ENCODE results near the gene PRPF40A. TPM values are rescaled to one million over a fixed set of nuclear protein-coding genes. Genes with fewer than 3 reads are reported as not detected.

The PRPF40A gene
- total and polyA plus RNA-seq, 4 donors, result 22.7 to 73.3 (median 42.0) TPM

GRCh38 chr2:152708742-152709141, 8.5 kb downstream of the PRPF40A start:
- WGBS, 2 donors, result 96% methylated on average over 2 of the region's 2 CpGs
- no peak for ATAC-seq (ENCODE audit: low FRiP score)

DNA sequence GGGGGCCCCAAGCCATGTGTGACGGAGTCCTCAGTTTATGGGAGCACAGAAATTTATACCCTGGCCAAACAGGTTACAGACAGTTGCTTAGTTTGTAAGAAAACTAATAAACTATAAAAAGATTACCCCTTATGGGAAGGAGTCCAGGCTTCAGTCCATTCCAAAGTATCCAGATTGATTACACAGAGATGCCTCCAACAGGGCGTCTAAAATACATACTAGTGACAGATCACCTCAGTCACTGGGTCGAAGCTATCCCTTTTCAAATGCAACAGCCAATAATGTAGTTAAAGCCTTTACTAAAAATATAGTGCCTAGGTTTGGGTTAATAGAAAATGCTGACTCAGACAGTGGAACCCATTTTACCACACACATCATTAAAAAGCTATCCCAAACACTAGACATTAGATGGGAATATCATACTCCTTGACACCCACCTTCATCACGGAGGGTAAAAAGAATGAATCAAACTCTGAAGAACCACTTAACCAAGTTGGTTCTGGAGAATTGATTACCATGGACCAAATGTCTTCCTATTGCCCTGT, 10.7 kb downstream of the PRPF40A start:
- 97 to 98% methylated on average over 4 of the region's 4 CpGs for WGBS, 2 donors
- no peak overlapping the region for H3K27ac ChIP-seq (ENCODE audit: low read depth in 1 of 2, low read length in 2 of 2)
- H3K27me3 ChIP-seq (ENCODE audit: control insufficient read depth in 1 of 2, insufficient read depth in 2 of 2, low read length in 1 of 2), result no peaks in the 10 kb centered on the region
- H3K9me3 ChIP-seq (ENCODE audit: control insufficient read depth, low read length), result no peaks in the 10 kb centered on the region
- no peaks in the 10 kb centered on the region for H3K4me1 ChIP-seq (ENCODE audit: control insufficient read depth in 1 of 2, insufficient read depth in 2 of 2, low read length in 2 of 2)
- intact Hi-C loops (cut with DNase I), result no loop called here
- H3K36me3 ChIP-seq (ENCODE audit: control insufficient read depth in 1 of 2, insufficient read depth in 2 of 2, low read length in 1 of 2), result peaks cover 0 to 2% of the 10 kb centered on the region in 2 donors
- no peak overlapping the region for H3K4me3 ChIP-seq (ENCODE audit: low read length in 2 of 2)
- ATAC-seq (ENCODE audit: low FRiP score), result no peak
- DNase-seq, result no peak

More at GRCh38 chr2:152708742-152709141, 8.5 kb downstream of the PRPF40A start:
- intact Hi-C loops (cut with DNase I), result no loop called here
- Histone ChIP-seq H3K27me3 (ENCODE audit: control insufficient read depth in 1 of 2, insufficient read depth in 2 of 2, low read length in 1 of 2) (no peaks in the 10 kb centered on the region), H3K27ac (ENCODE audit: low read depth in 1 of 2, low read length in 2 of 2) (no peak overlapping the region), H3K4me1 (ENCODE audit: control insufficient read depth in 1 of 2, insufficient read depth in 2 of 2, low read length in 2 of 2) (no peaks in the 10 kb centered on the region), H3K9me3 (ENCODE audit: control insufficient read depth, low read length) (no peaks in the 10 kb centered on the region), H3K4me3 (ENCODE audit: low read length in 2 of 2) (no peak overlapping the region), H3K36me3 (ENCODE audit: control insufficient read depth in 1 of 2, insufficient read depth in 2 of 2, low read length in 1 of 2) (peaks cover 0 to 4% of the 10 kb centered on the region in 2 donors)
- DNase-seq, result no peak

DNA sequence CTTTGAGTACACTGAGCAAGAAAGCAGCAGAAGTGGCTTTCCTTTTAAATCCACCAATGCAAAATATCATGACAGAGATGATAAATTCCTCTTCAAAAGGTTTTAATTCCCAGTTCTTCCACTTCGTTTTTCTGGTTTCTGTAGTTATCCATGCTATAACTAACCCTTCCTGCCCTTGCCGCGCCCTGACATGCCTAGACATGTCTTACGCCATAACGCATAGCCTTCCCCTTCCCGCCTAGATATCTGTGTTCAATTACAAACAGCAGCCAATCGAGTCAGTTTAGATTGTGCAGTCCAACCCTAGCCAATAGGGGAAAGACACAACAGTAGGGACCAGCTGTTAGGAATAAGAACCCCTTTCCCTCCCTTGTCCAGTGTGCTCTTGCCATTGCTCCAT, 16.1 kb downstream of the PRPF40A start:
- Histone ChIP-seq H3K27ac (ENCODE audit: low read depth in 1 of 2, low read length in 2 of 2) (no peak overlapping the region), H3K36me3 (ENCODE audit: control insufficient read depth in 1 of 2, insufficient read depth in 2 of 2, low read length in 1 of 2) (peaks cover 0 to 2% of the 10 kb centered on the region in 2 donors), H3K4me3 (ENCODE audit: low read length in 2 of 2) (no peak overlapping the region), H3K27me3 (ENCODE audit: control insufficient read depth in 1 of 2, insufficient read depth in 2 of 2, low read length in 1 of 2) (no peaks in the 10 kb centered on the region), H3K4me1 (ENCODE audit: control insufficient read depth in 1 of 2, insufficient read depth in 2 of 2, low read length in 2 of 2) (no peaks in the 10 kb centered on the region), H3K9me3 (ENCODE audit: control insufficient read depth, low read length) (no peaks in the 10 kb centered on the region)
- ATAC-seq (ENCODE audit: low FRiP score) (no peak), DNase-seq (no peak)
- intact Hi-C loops (cut with DNase I), result no loop called here
- WGBS, 2 donors, result 95 to 98% methylated on average over 7 of the region's 7 CpGs

- Histone ChIP-seq H3K27ac (ENCODE audit: low read depth in 1 of 2, low read length in 2 of 2) (no peak overlapping the region), H3K36me3 (ENCODE audit: control insufficient read depth in 1 of 2, insufficient read depth in 2 of 2, low read length in 1 of 2) (no peaks in the 10 kb centered on the region), H3K9me3 (ENCODE audit: control insufficient read depth, low read length) (no peaks in the 10 kb centered on the region), H3K4me1 (ENCODE audit: control insufficient read depth in 1 of 2, insufficient read depth in 2 of 2, low read length in 2 of 2) (no peaks in the 10 kb centered on the region), H3K4me3 (ENCODE audit: low read length in 2 of 2) (no peak overlapping the region), H3K27me3 (ENCODE audit: control insufficient read depth in 1 of 2, insufficient read depth in 2 of 2, low read length in 1 of 2) (no peaks in the 10 kb centered on the region)
- intact Hi-C loops (cut with DNase I), result no loop called here
- DNase-seq (no peak), ATAC-seq (ENCODE audit: low FRiP score) (no peak)
- 100% methylated on average over 1 of the region's 1 CpG for WGBS, 2 donors
These were observed 20.8 kb downstream of the PRPF40A start for GRCh38 chr2:152696476-152696875.

GRCh38 chr2:152695763-152696162, 21.5 kb downstream of the PRPF40A start:
- intact Hi-C loops (cut with DNase I), result no loop called here
- no peak overlapping the region for H3K4me3 ChIP-seq (ENCODE audit: low read length in 2 of 2)
- no peaks in the 10 kb centered on the region for H3K9me3 ChIP-seq (ENCODE audit: control insufficient read depth, low read length)
- H3K36me3 ChIP-seq (ENCODE audit: control insufficient read depth in 1 of 2, insufficient read depth in 2 of 2, low read length in 1 of 2), result no peaks in the 10 kb centered on the region
- H3K27me3 ChIP-seq (ENCODE audit: control insufficient read depth in 1 of 2, insufficient read depth in 2 of 2, low read length in 1 of 2), result no peaks in the 10 kb centered on the region
- no peak overlapping the region for H3K27ac ChIP-seq (ENCODE audit: low read depth in 1 of 2, low read length in 2 of 2)
- WGBS, 2 donors, result 97 to 99% methylated on average over 3 of the region's 3 CpGs
- ATAC-seq (ENCODE audit: low FRiP score), result no peak
- DNase-seq, result no peak
- H3K4me1 ChIP-seq (ENCODE audit: control insufficient read depth in 1 of 2, insufficient read depth in 2 of 2, low read length in 2 of 2), result no peaks in the 10 kb centered on the region

DNA sequence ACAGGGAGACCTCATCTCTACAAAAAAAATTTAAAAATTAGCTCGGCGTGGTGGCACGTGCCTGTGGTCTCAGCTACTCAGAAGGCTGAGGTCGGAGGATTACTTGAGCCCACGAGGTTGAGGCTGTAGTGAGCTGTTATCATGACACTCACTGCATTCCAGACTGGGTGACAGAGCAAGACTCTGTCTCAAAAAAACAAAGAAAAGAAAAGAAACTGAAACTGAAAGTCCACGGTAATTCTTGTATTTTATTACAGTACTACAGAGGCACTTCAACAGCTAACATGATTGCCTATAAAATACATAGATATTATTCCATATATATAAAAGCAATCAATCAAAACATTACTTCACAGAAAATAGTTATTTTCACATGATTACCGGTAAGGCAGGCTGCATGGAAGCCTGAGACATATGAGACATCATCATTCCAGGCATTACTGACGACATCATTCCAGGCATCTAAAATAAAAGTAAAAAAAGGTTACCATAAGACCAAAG, 23.1 kb downstream of the PRPF40A start:
- 43 to 49% methylated on average over 8 of the region's 8 CpGs for WGBS, 2 donors
- Histone ChIP-seq H3K27me3 (ENCODE audit: control insufficient read depth in 1 of 2, insufficient read depth in 2 of 2, low read length in 1 of 2) (no peaks in the 10 kb centered on the region), H3K9me3 (ENCODE audit: control insufficient read depth, low read length) (no peaks in the 10 kb centered on the region), H3K4me3 (ENCODE audit: low read length in 2 of 2) (no peak overlapping the region), H3K36me3 (ENCODE audit: control insufficient read depth in 1 of 2, insufficient read depth in 2 of 2, low read length in 1 of 2) (no peaks in the 10 kb centered on the region), H3K4me1 (ENCODE audit: control insufficient read depth in 1 of 2, insufficient read depth in 2 of 2, low read length in 2 of 2) (no peaks in the 10 kb centered on the region), H3K27ac (ENCODE audit: low read depth in 1 of 2, low read length in 2 of 2) (no peak overlapping the region)
- intact Hi-C loops (cut with DNase I), result no loop called here
- DNase-seq (no peak), ATAC-seq (ENCODE audit: low FRiP score) (no peak)

- Histone ChIP-seq H3K4me1 (ENCODE audit: control insufficient read depth in 1 of 2, insufficient read depth in 2 of 2, low read length in 2 of 2) (no peaks in the 10 kb centered on the region), H3K4me3 (ENCODE audit: low read length in 2 of 2) (no peak overlapping the region), H3K36me3 (ENCODE audit: control insufficient read depth in 1 of 2, insufficient read depth in 2 of 2, low read length in 1 of 2) (no peaks in the 10 kb centered on the region), H3K27me3 (ENCODE audit: control insufficient read depth in 1 of 2, insufficient read depth in 2 of 2, low read length in 1 of 2) (no peaks in the 10 kb centered on the region), H3K9me3 (ENCODE audit: control insufficient read depth, low read length) (no peaks in the 10 kb centered on the region), H3K27ac (ENCODE audit: low read depth in 1 of 2, low read length in 2 of 2) (no peak overlapping the region)
- intact Hi-C loops (cut with DNase I), result no loop called here
- ATAC-seq (ENCODE audit: low FRiP score) (no peak), DNase-seq (no peak)
- WGBS, 2 donors, result 93 to 95% methylated on average over 4 of the region's 4 CpGs
These were observed 24.2 kb downstream of the PRPF40A start for GRCh38 chr2:152693033-152693432.

GRCh38 chr2:152686321-152686720, 30.9 kb downstream of the PRPF40A start:
- no peak for DNase-seq
- no peak for ATAC-seq (ENCODE audit: low FRiP score)
- no peaks in the 10 kb centered on the region for H3K36me3 ChIP-seq (ENCODE audit: control insufficient read depth in 1 of 2, insufficient read depth in 2 of 2, low read length in 1 of 2)
- no peaks in the 10 kb centered on the region for H3K9me3 ChIP-seq (ENCODE audit: control insufficient read depth, low read length)
- intact Hi-C loops (cut with DNase I), result no loop called here
- no peaks in the 10 kb centered on the region for H3K27me3 ChIP-seq (ENCODE audit: control insufficient read depth in 1 of 2, insufficient read depth in 2 of 2, low read length in 1 of 2)
- no peak overlapping the region for H3K27ac ChIP-seq (ENCODE audit: low read depth in 1 of 2, low read length in 2 of 2)
- no peak overlapping the region for H3K4me3 ChIP-seq (ENCODE audit: low read length in 2 of 2)
- H3K4me1 ChIP-seq (ENCODE audit: control insufficient read depth in 1 of 2, insufficient read depth in 2 of 2, low read length in 2 of 2), result no peaks in the 10 kb centered on the region

GRCh38 chr2:152683400-152683799, 33.9 kb downstream of the PRPF40A start:
- H3K27me3 ChIP-seq (ENCODE audit: control insufficient read depth in 1 of 2, insufficient read depth in 2 of 2, low read length in 1 of 2), result no peaks in the 10 kb centered on the region
- H3K4me1 ChIP-seq (ENCODE audit: control insufficient read depth in 1 of 2, insufficient read depth in 2 of 2, low read length in 2 of 2), result no peaks in the 10 kb centered on the region
- H3K36me3 ChIP-seq (ENCODE audit: control insufficient read depth in 1 of 2, insufficient read depth in 2 of 2, low read length in 1 of 2), result no peaks in the 10 kb centered on the region
- H3K9me3 ChIP-seq (ENCODE audit: control insufficient read depth, low read length), result no peaks in the 10 kb centered on the region
- no peak for DNase-seq
- intact Hi-C loops (cut with DNase I), result no loop called here
- no peak overlapping the region for H3K4me3 ChIP-seq (ENCODE audit: low read length in 2 of 2)
- no peak overlapping the region for H3K27ac ChIP-seq (ENCODE audit: low read depth in 1 of 2, low read length in 2 of 2)
- no peak for ATAC-seq (ENCODE audit: low FRiP score)
